GM12891 (cell line): ENCODE measurements around the gene GDF10.
A peak's percentile ranks its signal among the peaks of the same experiment; 100 is the strongest.

Experiments used
- DNase-seq: peaks from one replicate; pipeline ENCODE4 v3.0.0; 2011; ENCODE audit warnings: low spot score; ENCODE audit not compliant: insufficient read length
- FAIRE-seq: peaks from 2 replicates; lab custom pipeline; 2011; peaks lifted over from hg19 to GRCh38; lab: Jason Lieb, UNC
- PAX5 ChIP-seq: IDR thresholded peaks from 2 replicates; pipeline ENCODE4 v1.6.1; 2011; ENCODE audit warnings: low read length, moderate library complexity, mild to moderate bottlenecking; ENCODE audit not compliant: insufficient read depth, severe bottlenecking
- POLR2A ChIP-seq: IDR thresholded peaks from 2 replicates; pipeline ENCODE4 v1.6.1; 2011; ENCODE audit warnings: low read depth, low read length, control low read depth
- POLR2AphosphoS5 ChIP-seq: IDR thresholded peaks from 2 replicates; pipeline ENCODE4 v1.6.1; 2011; ENCODE audit warnings: low read depth, low read length, control low read depth
- POU2F2 ChIP-seq: IDR thresholded peaks from 2 replicates; pipeline ENCODE4 v1.6.1; 2011; ENCODE audit warnings: low read depth, mild to moderate bottlenecking, control low read depth, low read length, moderate library complexity
- SPI1 ChIP-seq: IDR thresholded peaks from 2 replicates; pipeline ENCODE4 v1.6.1; 2011; ENCODE audit warnings: low read depth, low read length, control low read depth
- TAF1 ChIP-seq: IDR thresholded peaks from 2 replicates; pipeline ENCODE4 v1.6.1; 2011; ENCODE audit warnings: low read depth, low read length, control low read depth

The GDF10 gene

GRCh38 chr10:47357911-47358310, 57.9 kb downstream of the GDF10 start:
- no peak for DNase-seq
- FAIRE-seq = no peak
- TF ChIP-seq SPI1 = no peak
- TF ChIP-seq TAF1 = no peak
- TF ChIP-seq POLR2A = no peak

- DNase-seq (no peak), FAIRE-seq (no peak)
- TF ChIP-seq POU2F2 (no peak), TAF1 (no peak), PAX5 (no peak), POLR2A (no peak), SPI1 (no peak), POLR2AphosphoS5 (no peak)
Observed at GRCh38 chr10:47358457-47358856, 58.5 kb downstream of the GDF10 start.

- FAIRE-seq (no peak), DNase-seq (no peak)
- TF ChIP-seq SPI1 = no peak
- TF ChIP-seq TAF1 = no peak
- no peak for TF ChIP-seq POU2F2
- TF ChIP-seq PAX5 = no peak
- no peak for TF ChIP-seq POLR2A
- no peak for TF ChIP-seq POLR2AphosphoS5
Observed at GRCh38 chr10:47359101-47359500, 59.1 kb downstream of the GDF10 start.

GRCh38 chr10:47359626-47360418, 59.8 kb downstream of the GDF10 start:
- DNase-seq = no peak
- no peak for FAIRE-seq
- TF ChIP-seq POU2F2 = no peak
- no peak for TF ChIP-seq PAX5
- TF ChIP-seq POLR2AphosphoS5 = no peak
- no peak for TF ChIP-seq POLR2A
- no peak for TF ChIP-seq TAF1
- TF ChIP-seq SPI1 = no peak

GRCh38 chr10:47360419-47361040, 60.5 kb downstream of the GDF10 start:
- FAIRE-seq = no peak
- DNase-seq = no peak
- no peak for TF ChIP-seq SPI1
- no peak for TF ChIP-seq POLR2A
- TF ChIP-seq POLR2AphosphoS5 = no peak
- TF ChIP-seq POU2F2 = no peak
- TF ChIP-seq TAF1 = no peak
- TF ChIP-seq PAX5 = no peak

- DNase-seq (peak; percentile 42), FAIRE-seq (no peak)
- TF ChIP-seq SPI1 = peak; percentile 47; the same call in 1 of the 2 replicates
- TF ChIP-seq PAX5 = no peak
Observed at GRCh38 chr10:47361293-47361692, 61.3 kb downstream of the GDF10 start.

- no peak for TF ChIP-seq POU2F2
- no peak for TF ChIP-seq SPI1
- TF ChIP-seq POLR2A = no peak
- TF ChIP-seq TAF1 = no peak
- no peak for TF ChIP-seq POLR2AphosphoS5
- no peak for TF ChIP-seq PAX5
- no peak for FAIRE-seq
- DNase-seq = no peak
Observed at GRCh38 chr10:47362199-47362598, 62.2 kb downstream of the GDF10 start.
